HG02885 (cell line): ENCODE results near the gene HSPH1.
"Not testable (repeated sequence)": the region's sequence is repeated elsewhere in the genome, so short reads cannot be mapped to it uniquely, and the experiment has no call there.

ENCODE experiments used
- ATAC-seq: cut with Tn5 transposase; IDR thresholded peaks from one replicate; pipeline ENCODE4 v1.9.1; 2021; ENCODE audit warnings: mild to moderate bottlenecking; ENCODE audit not compliant: unreplicated experiment, poor library complexity

HSPH1 gene

DNA sequence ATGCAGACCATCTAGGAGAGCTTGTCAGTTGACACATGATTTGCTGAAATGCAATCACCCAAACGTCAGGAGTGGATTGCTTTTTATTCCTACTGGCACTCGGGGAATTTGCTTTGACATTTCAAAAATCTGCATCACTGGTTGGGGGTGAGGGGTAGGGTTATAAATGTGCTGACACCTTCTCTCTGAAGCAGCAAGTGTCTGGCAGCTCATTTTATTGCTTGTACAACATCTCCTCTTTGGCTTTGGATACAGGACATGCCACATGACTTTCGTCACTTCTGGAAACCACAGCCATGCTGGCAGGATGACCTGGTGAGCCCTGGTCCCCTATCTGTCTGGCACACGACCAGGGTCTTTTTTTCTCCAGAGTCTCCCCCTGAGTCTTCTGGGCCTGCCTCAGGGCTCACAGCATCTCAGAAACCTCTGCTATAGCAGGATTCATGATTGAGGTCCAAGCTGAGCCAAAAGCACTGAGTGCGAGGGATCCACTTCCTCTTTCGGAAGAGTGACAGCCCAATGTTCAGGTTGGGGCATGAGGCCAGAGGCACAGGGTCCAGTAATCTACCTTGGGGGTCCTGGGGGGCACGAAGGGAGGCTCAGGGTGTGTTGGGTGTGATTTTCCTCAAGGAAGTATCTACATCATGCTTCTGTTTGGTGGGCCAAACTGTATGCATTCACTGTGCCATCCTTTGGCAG is 60.1 kb downstream of the HSPH1 start:
- ATAC-seq, result no peak

DNA sequence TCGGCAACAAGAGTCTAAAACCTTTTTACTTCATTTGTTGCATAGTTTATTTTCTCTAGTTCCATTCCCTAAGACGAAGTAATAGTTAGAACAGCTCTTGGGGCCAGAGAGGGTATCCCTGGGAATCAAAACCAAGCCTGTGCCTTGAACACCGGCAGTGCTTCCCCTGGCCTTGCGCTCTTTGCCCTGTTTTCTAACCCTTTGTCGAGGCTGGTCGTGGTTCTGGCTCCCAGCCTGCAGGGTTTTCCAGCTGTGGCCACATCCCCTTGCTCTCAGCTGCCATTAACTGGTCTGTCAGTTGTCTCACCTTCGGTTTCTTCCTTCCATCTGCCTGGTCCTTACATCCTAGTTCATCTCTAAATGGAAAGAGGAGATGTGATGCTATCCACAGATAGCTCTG is 61.0 kb downstream of the HSPH1 start:
- ATAC-seq, result no peak

DNA sequence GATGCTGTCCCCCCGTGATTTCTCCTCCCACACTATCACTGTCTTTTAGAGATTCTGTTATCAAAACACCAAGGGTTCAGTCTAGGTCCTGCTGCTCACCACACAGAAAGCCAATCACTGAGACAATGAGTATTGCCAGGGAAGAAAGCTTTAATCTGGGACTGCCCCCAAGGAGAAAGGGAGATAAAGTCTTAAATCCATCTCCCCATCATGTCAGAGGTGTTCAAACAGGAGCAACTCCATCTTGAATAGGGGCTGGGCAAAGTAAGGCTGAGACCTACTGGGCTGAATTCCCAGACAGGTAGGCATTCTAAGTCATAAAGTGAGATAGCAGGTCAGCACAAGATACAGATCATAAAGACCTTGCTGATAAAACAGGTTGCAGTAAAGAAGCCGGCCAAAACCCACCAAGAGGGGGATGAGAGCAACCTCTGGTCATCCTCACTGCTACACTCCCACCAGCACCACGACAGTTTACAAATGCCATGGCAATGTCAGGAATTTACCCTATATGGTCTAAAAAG is 63.7 kb downstream of the HSPH1 start:
- ATAC-seq, result not testable (repeated sequence)

DNA sequence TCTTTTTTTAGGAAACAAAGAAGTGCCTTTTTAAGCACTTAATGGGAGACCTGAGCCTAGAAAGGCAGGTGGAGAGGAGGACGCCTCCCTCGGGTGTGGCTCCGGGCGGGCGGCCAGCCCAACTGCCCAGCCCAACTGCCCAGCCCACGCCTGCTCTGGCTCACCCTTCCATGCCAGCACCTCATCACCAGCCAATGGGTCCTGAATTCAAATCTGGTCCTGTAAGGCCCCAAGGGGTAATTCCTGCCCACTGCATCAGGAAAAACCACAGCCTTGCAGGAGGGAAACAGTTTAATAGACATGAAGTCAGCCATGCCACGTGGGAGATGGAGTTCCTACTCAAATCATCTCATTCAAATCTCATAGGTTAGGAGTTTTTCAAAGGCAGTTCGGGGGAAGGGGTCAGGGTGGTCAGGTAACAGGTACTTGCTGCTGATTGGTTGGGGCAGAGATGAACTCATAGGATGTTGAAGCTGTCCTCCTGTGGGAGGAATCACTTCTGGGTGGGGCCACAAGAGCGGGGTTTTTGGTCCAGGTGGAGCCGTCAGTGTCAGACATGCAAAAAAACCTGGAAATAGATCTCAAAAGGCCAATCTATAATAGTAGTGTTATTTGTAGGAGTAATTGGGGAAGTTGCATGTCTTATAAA is 64.9 kb downstream of the HSPH1 start:
- no peak for ATAC-seq

DNA sequence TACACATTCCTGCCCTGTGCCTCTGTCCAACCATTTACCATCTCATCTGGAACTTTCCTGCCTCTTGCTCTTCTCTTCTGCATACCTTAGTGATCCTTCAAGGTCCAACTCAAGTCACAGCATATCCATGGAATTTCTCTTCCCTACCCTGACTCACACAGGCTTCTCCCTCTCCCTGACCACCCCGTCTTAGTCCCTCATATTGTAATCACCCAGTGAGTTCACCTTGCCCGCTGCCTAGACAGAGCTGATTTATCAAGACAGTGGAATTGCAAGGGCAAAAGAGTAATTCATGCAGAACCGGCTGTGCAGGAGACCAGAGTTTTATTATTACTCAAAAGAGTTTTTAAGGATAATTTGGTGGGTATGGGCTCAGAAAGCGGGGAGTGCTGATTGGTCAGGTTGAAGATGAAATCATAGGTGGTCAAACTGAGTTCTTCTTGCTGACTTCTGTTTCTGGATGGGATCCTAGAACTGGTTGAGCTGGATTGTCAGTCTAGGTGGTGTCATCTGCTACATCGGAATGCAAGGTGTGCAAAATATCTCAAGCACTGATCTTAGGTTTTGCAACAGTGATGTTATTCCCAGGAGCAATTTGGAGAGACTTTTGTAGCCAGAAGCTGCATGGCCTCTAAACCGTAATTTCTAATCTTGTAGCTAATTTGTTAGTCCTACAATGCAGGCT is 67.2 kb downstream of the HSPH1 start:
- ATAC-seq, result no peak

DNA sequence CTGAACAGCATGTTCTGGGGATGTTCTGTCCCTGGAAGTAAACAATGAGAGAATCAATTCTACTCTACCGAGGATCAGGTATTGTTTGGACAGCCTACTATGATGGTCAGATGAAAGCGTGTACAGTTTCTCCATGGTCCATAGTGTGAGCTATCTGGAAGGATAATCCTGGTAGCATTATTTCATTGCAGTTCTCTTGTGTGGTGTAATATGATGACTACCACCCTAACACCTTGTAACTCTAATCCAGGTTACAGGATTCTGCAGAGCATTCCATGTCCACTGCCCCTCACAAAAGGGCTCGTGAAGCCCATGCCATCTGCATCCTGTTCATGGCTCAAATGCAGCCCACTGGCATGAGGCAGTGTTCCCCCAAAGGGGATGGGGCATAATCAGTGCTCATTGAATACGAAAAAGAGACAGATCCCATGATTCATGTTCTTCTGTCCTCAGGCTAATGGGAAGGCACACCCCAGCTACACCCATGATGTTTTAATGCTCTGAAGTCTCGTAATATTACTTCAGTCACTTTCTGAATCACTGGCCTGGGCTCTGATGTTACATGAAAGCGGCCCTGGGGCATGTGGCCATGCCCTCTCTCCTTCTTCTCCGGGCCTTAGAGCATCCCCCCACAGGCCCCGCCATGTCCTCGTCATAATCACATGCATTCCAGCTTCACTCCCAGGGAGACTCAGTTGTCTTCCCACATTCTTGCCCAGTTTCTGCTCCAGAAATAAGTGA is 68.4 kb downstream of the HSPH1 start:
- ATAC-seq, result no peak

DNA sequence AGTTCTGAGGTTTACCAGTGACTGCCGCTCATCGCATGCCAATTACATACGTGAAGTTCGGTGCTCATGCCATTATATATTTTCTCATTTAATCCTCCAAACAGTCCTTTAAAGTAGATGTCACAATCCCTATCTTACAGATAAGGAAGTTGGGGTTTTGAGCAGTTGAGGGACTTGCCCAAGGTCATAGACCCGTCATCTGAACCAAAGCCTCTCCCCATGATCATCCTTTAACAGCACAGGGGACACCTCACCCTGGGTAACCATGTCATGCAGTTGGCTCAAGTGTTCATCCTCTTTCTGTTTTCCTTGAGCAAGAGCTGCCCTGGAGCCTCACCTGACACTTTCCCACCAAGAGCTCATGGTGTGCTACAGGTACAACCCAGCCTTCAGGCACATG is 69.1 kb downstream of the HSPH1 start:
- no peak for ATAC-seq

DNA sequence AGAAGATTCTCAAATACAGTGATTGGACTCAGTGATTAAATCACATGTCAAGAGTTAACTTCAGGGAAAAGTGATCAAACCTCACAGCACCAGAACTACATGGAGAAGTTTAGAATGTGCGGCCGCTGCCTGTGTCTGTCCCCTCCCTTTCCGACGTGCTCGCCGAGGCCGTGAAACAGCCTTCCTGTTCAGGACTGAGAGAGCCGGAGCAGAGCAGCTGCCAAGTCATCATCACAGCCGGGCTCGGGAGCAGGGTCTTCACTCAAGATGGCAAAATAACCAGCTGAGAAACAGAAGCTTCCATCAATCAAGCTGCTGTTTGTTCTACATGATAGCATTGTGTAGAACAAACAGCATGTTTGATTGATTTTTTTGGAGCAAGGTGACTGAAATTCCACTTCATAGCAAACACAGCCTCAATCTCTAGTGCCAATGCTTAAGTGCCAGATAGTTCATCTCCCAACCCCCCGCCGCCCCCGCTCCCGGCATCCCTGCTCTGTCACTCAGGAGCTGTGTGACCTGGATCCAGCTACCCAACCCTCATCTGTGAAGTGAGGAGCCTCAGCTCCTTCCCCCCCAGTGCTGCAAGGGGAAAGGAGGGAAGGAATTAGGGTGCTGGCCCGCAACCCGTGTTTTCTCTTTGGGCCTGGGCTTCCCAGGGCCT is 70.6 kb downstream of the HSPH1 start:
- ATAC-seq, result no peak

DNA sequence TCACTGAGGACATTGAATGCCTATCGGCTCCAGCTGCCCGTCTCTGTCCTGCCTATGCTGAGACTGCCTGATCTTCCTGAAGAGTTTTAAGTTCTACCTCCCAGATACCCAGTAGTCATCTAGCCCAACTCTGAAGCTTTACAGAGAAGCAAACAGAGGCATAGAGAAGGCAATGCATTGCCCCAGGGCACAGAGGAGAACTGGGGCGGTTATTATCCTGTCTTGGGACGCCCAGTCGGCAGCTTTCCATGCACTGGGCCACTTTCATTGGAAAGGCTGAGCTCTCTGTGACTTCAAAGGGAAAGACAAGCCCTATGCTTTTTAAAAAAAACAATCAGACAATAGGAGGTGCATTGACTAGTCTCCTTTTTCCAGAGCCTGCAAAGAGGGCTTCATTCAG is 71.6 kb downstream of the HSPH1 start:
- ATAC-seq, result no peak

DNA sequence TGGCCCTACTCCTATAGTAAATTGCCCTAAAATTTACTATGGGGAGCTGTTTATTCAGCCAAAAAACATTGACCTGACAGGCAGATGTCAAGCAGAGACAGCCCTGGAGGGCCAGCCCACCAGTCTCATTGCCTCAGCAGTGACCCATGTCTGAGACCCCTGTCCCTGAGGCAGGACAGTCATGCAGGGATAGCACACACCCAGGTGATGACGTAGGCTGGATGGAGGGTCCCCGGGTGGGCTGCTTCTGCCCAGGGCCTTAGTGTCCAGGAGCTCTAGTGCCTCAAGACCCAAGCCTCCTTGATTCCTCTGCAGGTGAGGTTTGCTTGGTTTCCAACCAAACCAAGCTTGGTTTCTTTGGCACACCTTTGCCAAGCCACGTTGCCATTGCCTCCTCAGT is 72.1 kb downstream of the HSPH1 start:
- no peak for ATAC-seq

DNA sequence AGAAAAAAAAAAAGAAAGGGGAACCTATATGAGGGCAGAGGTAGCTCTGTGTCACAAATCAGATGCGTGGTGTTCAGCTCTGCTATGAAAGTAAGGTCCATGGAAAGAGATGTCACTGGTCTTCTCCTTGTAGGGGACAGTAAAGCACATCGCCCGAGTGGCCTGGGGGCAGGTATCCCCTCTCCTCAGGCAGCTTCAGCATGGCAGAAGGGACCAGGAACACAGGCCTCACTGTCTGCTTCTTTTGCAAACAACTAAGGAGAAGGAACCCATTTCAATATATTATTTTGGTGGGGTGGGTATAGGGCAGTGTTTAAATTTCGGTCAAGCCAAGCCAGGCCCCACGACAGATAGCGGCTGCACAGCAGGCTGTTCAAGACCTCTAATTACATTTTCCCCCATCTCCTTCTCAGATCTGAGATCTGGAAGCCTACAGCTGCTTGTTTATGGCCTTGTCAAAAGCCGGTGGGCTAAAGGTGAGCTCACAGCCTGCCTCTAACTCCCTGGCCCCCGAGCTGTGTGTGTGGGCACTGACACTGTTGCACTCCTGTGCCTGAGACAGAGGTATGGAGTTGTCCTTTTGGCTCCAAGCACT is 72.8 kb downstream of the HSPH1 start:
- ATAC-seq, result no peak
